Lung (tissue), 12 donors: Measurements from ENCODE around the gene PSMB5. TPM values are rescaled to one million over a fixed set of nuclear protein-coding genes. Genes with fewer than 3 reads are reported as not detected.

Experiments
- ATAC-seq: fragments of 200-7000 bp; cut with Tn5 transposase; one replicate; pipeline ENCODE4 v1.9.1; 2020; ENCODE audit warnings: moderate number of reproducible peaks; ENCODE audit not compliant: insufficient read depth, low FRiP score
- DNase-seq, 3 donors: peaks; one replicate each; pipeline ENCODE4 v3.0.0-alpha.2; 2013 to 2017
- H3K27ac ChIP-seq, 2 donors: one replicate each; pipeline ENCODE4 v1.5.1; 2013; ENCODE audit warnings: mild to moderate bottlenecking in 2 of 2, moderate library complexity in 2 of 2, control low read depth in 1 of 2, inconsistent platforms in 1 of 2, low read depth in 1 of 2, low read length in 1 of 2
- H3K27me3 ChIP-seq, 3 donors: one replicate each; pipeline ENCODE4 v1.5.1; 2013; ENCODE audit warnings: low read length in 2 of 3; ENCODE audit not compliant: control insufficient read depth in 3 of 3, insufficient read depth in 3 of 3
- H3K36me3 ChIP-seq, 4 donors: one replicate each; pipeline ENCODE4 v1.5.1; 2013; ENCODE audit warnings: low read length in 4 of 4, mild to moderate bottlenecking in 1 of 4, moderate library complexity in 1 of 4; ENCODE audit not compliant: control insufficient read depth in 4 of 4, insufficient read depth in 4 of 4
- H3K4me1 ChIP-seq, 5 donors: one replicate each; pipeline ENCODE4 v1.5.1; 2013; ENCODE audit warnings: low read length in 5 of 5, mild to moderate bottlenecking in 2 of 5, moderate library complexity in 1 of 5; ENCODE audit not compliant: control insufficient read depth in 5 of 5, insufficient read depth in 5 of 5
- H3K4me3 ChIP-seq: one replicate; pipeline ENCODE4 v1.5.1; 2013; ENCODE audit warnings: mild to moderate bottlenecking, control low read depth, moderate library complexity
- H3K9ac ChIP-seq, 2 donors: one replicate each; pipeline ENCODE4 v1.5.1; 2013; ENCODE audit warnings: low read length in 2 of 2, control low read depth in 1 of 2; ENCODE audit not compliant: insufficient read depth in 1 of 2
- H3K9me3 ChIP-seq, 4 donors: one replicate each; pipeline ENCODE4 v1.5.1; 2013; ENCODE audit warnings: low read length in 3 of 4, mild to moderate bottlenecking in 1 of 4, moderate library complexity in 1 of 4; ENCODE audit not compliant: control insufficient read depth in 4 of 4, insufficient read depth in 3 of 4
- WGBS, 2 donors: extraction: QIAGEN DNeasy Blood & Tissue Kit; methylation state at CpG; one replicate each; pipeline ENCODE4 v1.1.7; 2013; 5-methylcytosine and 5-hydroxymethylcytosine counted together
- polyA plus RNA-seq, 2 donors: library from polyadenylated mRNA; stranded (reverse); fragments of 200-250 nt; gene quantifications; one replicate each; pipeline ENCODE4 v1.2.1, GENCODE V29; 2013
- total RNA-seq, 2 donors: library from RNA; depleted of rRNA in 1 of 2; stranded (reverse); fragments of >200 nt in 1 of 2; gene quantifications; one replicate each; pipeline ENCODE4 v1.2.1, GENCODE V29; 2014 to 2021
- TF ChIP-seq, protein P1 (sequence below): IDR thresholded peaks from 2 replicates; pipeline ENCODE4 v1.5.1; 2012; ENCODE audit warnings: mild to moderate bottlenecking; ENCODE audit errors: control extremely low read depth, extremely low read depth
- donor health status: control.
- donor health status: control.
- donor health status: Bipolar disorder and iron deficiency.
- donor health status: healthy.
- donor health status: DM: yes; HTN: yes; CAD: no.

Gene PSMB5
- total and polyA plus RNA-seq, 4 donors = 64.8 to 147 (median 101) TPM

DNA sequence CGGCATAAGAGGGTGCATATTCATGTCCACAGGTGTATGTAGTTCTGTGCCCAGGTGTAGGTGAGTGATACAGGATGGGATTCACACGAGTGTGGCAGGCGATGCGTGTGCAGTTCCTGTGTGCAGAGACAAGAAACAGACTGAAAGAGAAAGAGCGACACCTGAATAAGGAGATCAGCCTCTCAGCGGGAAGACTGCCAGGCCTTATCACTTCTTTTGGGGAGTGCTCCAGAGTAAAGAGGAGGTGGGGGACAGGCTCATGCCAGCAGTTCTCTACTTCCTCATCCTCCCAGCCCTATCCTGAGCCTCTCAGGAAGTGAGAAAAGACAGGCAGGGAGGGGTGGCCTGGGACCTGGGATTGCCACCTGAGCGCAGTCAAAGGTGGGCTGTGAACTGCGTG is 10.1 kb upstream of the PSMB5 start:
- WGBS, 2 donors = 81 to 87% methylated on average over 8 of the region's 8 CpGs
- H3K9me3 ChIP-seq = no peaks in the 10 kb centered on the region
- H3K4me1 ChIP-seq = peaks cover 0 to 15% (median 10%) of the 10 kb centered on the region in 5 donors
- H3K27ac ChIP-seq = peak overlapping the region; percentile 26 to 42
- no peak overlapping the region for H3K4me3 ChIP-seq
- TF ChIP-seq, protein P1, sequence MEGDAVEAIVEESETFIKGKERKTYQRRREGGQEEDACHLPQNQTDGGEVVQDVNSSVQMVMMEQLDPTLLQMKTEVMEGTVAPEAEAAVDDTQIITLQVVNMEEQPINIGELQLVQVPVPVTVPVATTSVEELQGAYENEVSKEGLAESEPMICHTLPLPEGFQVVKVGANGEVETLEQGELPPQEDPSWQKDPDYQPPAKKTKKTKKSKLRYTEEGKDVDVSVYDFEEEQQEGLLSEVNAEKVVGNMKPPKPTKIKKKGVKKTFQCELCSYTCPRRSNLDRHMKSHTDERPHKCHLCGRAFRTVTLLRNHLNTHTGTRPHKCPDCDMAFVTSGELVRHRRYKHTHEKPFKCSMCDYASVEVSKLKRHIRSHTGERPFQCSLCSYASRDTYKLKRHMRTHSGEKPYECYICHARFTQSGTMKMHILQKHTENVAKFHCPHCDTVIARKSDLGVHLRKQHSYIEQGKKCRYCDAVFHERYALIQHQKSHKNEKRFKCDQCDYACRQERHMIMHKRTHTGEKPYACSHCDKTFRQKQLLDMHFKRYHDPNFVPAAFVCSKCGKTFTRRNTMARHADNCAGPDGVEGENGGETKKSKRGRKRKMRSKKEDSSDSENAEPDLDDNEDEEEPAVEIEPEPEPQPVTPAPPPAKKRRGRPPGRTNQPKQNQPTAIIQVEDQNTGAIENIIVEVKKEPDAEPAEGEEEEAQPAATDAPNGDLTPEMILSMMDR = no peak
- H3K27me3 ChIP-seq = no peaks in the 10 kb centered on the region
- H3K36me3 ChIP-seq = peaks cover 0 to under 1% (median 0%) of the 10 kb centered on the region in 4 donors
- DNase-seq = no peak
- H3K9ac ChIP-seq = no peak overlapping the region
- no peak for ATAC-seq

DNA sequence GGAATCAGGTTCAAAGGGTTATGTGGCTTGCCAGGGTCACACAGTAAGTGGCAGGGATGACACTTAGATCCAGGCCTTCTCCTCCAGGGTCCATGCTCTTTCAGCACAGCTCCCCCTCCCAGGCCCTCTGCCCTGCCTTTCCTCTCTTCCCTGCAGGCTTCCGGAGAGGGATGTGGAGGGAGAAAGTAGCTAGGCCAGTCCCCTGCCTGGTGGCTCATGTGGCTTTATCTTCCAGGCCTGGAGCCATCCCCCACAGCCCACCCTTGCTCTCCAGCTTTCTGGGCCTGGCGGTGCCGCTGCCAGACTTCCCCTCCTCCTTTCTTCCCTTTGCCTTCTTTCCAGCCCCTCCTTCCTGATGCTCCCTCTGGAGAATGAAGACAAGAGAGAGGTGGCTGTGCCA is 9.1 kb upstream of the PSMB5 start:
- no peak overlapping the region for H3K4me3 ChIP-seq

DNA sequence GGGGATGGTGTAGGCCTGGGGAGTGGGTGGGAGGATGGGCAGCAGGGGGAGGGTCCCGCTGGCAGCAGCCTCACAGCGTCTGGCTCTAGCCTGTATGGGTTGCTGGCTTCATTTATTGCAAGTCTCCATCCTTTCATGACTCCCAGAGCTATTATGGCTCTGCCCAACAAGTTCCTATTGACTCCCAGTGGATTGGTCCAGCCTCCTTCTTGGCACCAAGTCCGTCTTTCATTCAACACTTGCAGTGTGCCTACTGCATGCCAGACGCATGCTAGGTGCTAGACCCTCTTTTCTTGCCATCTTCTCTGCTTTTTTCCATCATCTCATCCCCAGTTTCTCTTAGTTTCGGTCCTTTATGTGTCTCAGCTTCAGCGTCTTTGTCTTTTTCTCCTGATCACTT is 8.4 kb upstream of the PSMB5 start:
- DNase-seq (no peak), ATAC-seq (no peak)
- H3K27me3 ChIP-seq = no peaks in the 10 kb centered on the region
- no peaks in the 10 kb centered on the region for H3K36me3 ChIP-seq
- H3K9me3 ChIP-seq = no peaks in the 10 kb centered on the region
- H3K9ac ChIP-seq = peak overlapping the region in 1 of 2 donors; percentile 11
- H3K4me3 ChIP-seq = no peak overlapping the region
- TF ChIP-seq, protein P1 = no peak
- H3K4me1 ChIP-seq = peaks cover 0 to 15% (median 10%) of the 10 kb centered on the region in 5 donors
- H3K27ac ChIP-seq = no peak overlapping the region
- 92 to 96% methylated on average over 6 of the region's 6 CpGs for WGBS, 2 donors

More for the DNA sequence above, 9.1 kb upstream of the PSMB5 start:
- Histone ChIP-seq H3K4me1 (peaks cover 0 to 15% (median 10%) of the 10 kb centered on the region in 5 donors), H3K9ac (peak overlapping the region in 1 of 2 donors; percentile 11), H3K27ac (no peak overlapping the region), H3K9me3 (no peaks in the 10 kb centered on the region), H3K36me3 (no peaks in the 10 kb centered on the region), H3K27me3 (no peaks in the 10 kb centered on the region)
- no peak for ATAC-seq
- peak; percentile 39 to 73 (median 52) for DNase-seq
- TF ChIP-seq, protein P1 = no peak
- WGBS, 2 donors = 75 to 91% methylated on average over 3 of the region's 3 CpGs
